Loucy (cell line): ENCODE data around the gene GRK1.

ENCODE experiments used
- EZH2phosphoT487 ChIP-seq: fragments of 200-600 bp; IDR thresholded peaks from 2 replicates; pipeline ENCODE4 v1.6.1; 2018; ENCODE audit warnings: antibody characterized with exemption, mild to moderate bottlenecking, moderate library complexity, borderline replicate concordance
- TF ChIP-seq, protein P1 (sequence below): fragments of 200-600 bp; sonication (generic); conservative IDR thresholded peaks from 2 replicates; pipeline ENCODE4 v1.5.1; 2014; ENCODE audit warnings: mild to moderate bottlenecking, antibody characterized with exemption, low read length

DNA sequence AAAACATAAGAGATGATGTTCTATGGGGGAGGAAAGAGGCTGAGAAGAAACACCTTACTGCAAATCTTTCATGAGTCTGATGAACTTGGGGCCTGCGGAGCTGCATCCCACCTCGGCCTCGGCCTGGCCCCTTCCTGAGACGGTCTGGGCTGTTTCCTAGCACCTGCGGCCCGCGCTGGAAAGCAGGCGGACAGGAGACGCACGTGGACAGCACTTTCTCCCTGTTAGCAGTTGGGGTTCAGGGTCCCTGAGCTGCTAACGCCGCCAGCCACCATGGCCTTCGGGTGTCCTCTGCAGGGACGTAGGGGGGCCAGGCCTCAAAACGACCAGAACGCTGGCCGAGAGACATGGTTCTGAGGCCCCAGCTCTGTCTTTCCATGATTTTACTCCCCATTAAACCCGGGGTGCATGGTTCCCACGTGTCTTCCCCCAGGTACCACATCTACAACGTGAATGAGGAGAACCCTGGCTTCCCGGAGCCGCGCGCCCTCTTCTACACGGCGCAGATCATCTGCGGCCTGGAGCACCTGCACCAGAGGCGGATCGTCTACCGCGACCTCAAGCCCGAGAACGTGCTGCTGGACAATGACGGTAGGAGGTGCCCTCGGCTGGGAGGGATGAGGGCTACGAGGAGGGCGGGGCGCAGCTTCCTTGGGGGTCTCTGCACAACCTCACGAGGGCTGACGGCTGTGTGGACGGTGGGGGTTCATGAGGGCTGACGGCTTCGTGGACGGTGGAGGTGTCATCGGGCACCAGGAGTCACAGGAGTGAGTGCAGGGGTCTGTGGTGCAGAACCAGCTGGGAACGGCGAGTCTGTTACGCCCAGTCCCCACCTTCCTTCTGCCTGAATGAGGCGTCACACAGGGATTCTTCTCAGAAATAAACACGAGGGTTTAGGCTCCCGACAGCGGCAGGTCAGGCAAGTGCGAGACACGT, 4.3 kb downstream of the GRK1 start:
- TF ChIP-seq, protein P1, sequence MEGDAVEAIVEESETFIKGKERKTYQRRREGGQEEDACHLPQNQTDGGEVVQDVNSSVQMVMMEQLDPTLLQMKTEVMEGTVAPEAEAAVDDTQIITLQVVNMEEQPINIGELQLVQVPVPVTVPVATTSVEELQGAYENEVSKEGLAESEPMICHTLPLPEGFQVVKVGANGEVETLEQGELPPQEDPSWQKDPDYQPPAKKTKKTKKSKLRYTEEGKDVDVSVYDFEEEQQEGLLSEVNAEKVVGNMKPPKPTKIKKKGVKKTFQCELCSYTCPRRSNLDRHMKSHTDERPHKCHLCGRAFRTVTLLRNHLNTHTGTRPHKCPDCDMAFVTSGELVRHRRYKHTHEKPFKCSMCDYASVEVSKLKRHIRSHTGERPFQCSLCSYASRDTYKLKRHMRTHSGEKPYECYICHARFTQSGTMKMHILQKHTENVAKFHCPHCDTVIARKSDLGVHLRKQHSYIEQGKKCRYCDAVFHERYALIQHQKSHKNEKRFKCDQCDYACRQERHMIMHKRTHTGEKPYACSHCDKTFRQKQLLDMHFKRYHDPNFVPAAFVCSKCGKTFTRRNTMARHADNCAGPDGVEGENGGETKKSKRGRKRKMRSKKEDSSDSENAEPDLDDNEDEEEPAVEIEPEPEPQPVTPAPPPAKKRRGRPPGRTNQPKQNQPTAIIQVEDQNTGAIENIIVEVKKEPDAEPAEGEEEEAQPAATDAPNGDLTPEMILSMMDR, result no peak
- TF ChIP-seq EZH2phosphoT487, result no peak
